CD8-positive, alpha-beta memory T cell (primary cell): Measurements from ENCODE around the gene AMH. TPM values are rescaled to one million over a fixed set of nuclear protein-coding genes. Genes with fewer than 3 reads are reported as not detected.

Experiments
- CTCF ChIA-PET: fragments of 350-600 bp; sonication (Branson Sonifier 250); formaldehyde crosslinking; loops from one replicate; lab custom pipeline; 2021; ENCODE audit warnings: antibody characterized with exemption; lab: Charles Lee
- POLR2A ChIA-PET: fragments of 350-600 bp; sonication (Branson Sonifier 250); formaldehyde crosslinking; loops from one replicate; lab custom pipeline; 2021; ENCODE audit warnings: antibody characterized with exemption; lab: Charles Lee
- DNase-seq, 5 donors: peaks; one replicate each; pipeline versions ENCODE4 v3.0.0 to v3.0.0-alpha.2; 2020 to 2022; ENCODE audit warnings: mixed read lengths in 1 of 5
- H3K27ac ChIP-seq: one replicate; pipeline ENCODE4 v1.7.0; 2013; ENCODE audit warnings: low read depth, mild to moderate bottlenecking, low read length, moderate library complexity
- H3K27me3 ChIP-seq: 2 replicates; pipeline ENCODE4 v1.7.0; 2013; ENCODE audit warnings: low read length, mild to moderate bottlenecking; ENCODE audit not compliant: insufficient read depth, poor library complexity, severe bottlenecking
- H3K36me3 ChIP-seq: 2 replicates; pipeline ENCODE4 v1.7.0; 2013; ENCODE audit warnings: mild to moderate bottlenecking, low read length, moderate library complexity; ENCODE audit not compliant: insufficient read depth
- H3K4me1 ChIP-seq: 2 replicates; pipeline ENCODE4 v1.7.0; 2013; ENCODE audit warnings: mild to moderate bottlenecking, low read length, moderate library complexity; ENCODE audit not compliant: insufficient read depth
- H3K4me3 ChIP-seq: 2 replicates; pipeline ENCODE4 v1.7.0; 2013; ENCODE audit warnings: mild to moderate bottlenecking, low read length
- H3K9me3 ChIP-seq: 2 replicates; pipeline ENCODE4 v1.7.0; 2013; ENCODE audit warnings: mild to moderate bottlenecking, low read length
- H3K27ac Mint-ChIP-seq, 8 donors: one replicate each; pipeline ENCODE4 v1.8.0; 2020 to 2021; ENCODE audit warnings: mixed read lengths in 8 of 8, mild to moderate bottlenecking in 6 of 8, inconsistent platforms in 3 of 8, moderate library complexity in 3 of 8
- H3K27me3 Mint-ChIP-seq, 2 donors: one replicate each; pipeline ENCODE4 v1.8.0; 2020 to 2021; ENCODE audit warnings: mixed read lengths in 2 of 2, mild to moderate bottlenecking in 1 of 2, moderate library complexity in 1 of 2
- H3K36me3 Mint-ChIP-seq, 3 donors: one replicate each; pipeline ENCODE4 v1.8.0; 2020 to 2021; ENCODE audit warnings: mixed read lengths in 3 of 3, inconsistent platforms in 1 of 3, mild to moderate bottlenecking in 1 of 3
- H3K4me1 Mint-ChIP-seq, 3 donors: one replicate each; pipeline ENCODE4 v1.8.0; 2020 to 2021; ENCODE audit warnings: mixed read lengths in 3 of 3, inconsistent platforms in 1 of 3, mild to moderate bottlenecking in 1 of 3
- H3K4me3 Mint-ChIP-seq, 7 donors: one replicate each; pipeline ENCODE4 v1.8.0; 2020 to 2021; ENCODE audit warnings: mixed read lengths in 7 of 7, mild to moderate bottlenecking in 6 of 7, moderate library complexity in 4 of 7, inconsistent platforms in 2 of 7
- H3K9me3 Mint-ChIP-seq, 5 donors: one replicate each; pipeline ENCODE4 v1.8.0; 2020 to 2022; ENCODE audit warnings: mixed read lengths in 5 of 5, mild to moderate bottlenecking in 3 of 5, moderate library complexity in 2 of 5, inconsistent platforms in 1 of 5
- polyA plus RNA-seq: library from polyadenylated mRNA; unstranded; fragments of 300-500 nt; fragmentation: Illumina TruSeq; gene quantifications from one replicate; pipeline ENCODE4 v1.2.3, GENCODE V29; 2021
- total RNA-seq, 2 experiments: library from RNA; stranded (reverse); gene quantifications; one replicate each; pipeline ENCODE4 v1.2.3, GENCODE V29; 2021

The AMH gene
- total and polyA plus RNA-seq, 3 experiments from 2014 or later, result 5.9 to 7.4 TPM; not detected in 1

DNA sequence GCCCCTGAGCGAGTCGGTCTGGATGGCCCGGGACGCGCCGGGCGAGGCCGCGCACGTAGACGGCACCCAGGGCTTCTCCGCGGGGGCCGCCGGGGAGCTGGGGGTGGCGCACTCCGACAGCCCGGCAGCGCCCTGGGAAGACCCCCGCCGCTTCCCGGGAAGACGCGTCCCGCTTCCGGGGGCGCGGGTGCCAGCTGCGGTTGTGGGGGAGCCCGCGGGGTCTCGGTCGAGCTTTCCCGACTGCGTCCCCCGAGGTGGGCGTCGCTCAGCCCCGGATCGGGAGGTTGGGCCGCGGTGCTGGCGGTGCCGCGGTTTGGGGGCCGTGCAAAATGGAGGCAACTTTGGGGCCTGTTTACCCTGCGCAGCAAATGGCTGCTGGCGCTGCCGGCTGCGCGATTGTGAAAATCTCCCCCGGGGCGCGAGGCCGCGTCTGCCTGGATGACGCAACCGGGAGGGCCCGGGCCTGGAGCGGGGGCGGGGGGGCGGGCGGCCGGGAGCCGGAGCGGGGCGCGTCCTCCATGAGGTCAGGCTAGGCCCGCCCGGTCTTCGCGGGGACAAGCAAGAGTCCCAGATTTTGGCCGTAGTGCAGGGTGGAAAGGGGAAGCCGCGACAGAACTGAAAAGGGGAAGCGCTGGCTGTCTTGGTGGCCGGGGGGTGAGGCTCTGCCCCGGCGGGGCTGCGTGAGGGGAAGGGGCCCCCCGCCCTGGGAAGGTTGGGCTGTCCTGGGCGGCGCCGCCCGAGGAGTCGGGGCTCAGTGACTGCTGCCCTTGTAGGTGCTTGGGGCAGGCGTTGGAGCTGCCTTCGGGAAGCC, 21.5 kb downstream of the AMH start:
- ChIA-PET CTCF (interaction anchor here (0.7 to 6.8 kb wide), 9 partner anchors 10 to 1027 kb away, joined by 3 to 70 read pairs (median 5); partner anchors contain the start of genes PLEKHJ1 and SF3A2), POLR2A (interaction anchor here (0.9 to 7.8 kb wide), 12 partner anchors 11 to 388 kb away, joined by 3 to 73 read pairs (median 6); partner anchors contain the start of genes AP3D1, GADD45B, JSRP1 and LSM7)
- H3K27ac Mint-ChIP-seq, result peak overlapping the region; percentile 77 to 98 (median 88)

DNA sequence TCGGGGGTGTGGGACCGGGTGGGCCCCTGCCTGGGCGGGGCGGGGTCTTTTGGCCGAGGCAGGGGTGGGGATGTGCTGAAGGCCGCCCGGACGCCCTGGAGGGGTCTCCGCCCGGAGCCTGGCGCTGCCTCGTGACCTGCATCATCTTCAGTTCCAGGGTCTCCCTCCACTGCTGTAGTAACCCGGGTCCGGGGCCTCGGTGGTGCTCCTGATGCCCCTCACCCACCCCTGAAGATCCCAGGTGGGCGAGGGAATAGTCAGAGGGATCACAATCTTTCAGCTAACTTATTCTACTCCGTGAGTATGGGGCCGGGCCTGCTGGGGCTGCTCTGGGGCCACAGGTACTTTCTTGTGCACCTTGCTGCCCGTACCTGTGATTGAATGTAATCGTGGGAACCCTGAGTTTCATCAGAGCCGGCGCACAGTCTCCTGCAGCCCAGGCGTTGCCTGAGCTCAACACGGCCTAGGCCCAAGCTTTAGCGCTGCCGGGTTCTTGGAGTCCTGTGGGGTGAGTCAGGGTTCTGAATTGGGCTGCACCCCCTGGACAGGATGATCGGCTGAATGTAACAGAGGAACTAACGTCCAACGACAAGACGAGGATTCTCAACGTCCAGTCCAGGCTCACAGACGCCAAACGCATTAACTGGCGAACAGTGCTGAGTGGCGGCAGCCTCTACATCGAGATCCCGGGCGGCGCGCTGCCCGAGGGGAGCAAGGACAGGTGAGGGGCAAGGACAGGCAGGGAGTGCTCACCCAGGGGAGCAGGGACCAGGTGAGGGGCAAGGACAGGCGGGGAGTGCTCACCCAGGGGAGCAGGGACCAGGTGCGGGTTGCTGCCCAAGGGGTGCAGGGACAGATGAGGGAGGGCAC, 22.3 kb downstream of the AMH start:
- H3K9me3 Mint-ChIP-seq, result peaks cover 0 to 3% (median 0%) of the 10 kb centered on the region in 5 donors
- POLR2A ChIA-PET, result interaction anchor here (1.2 to 7.8 kb wide), 7 partner anchors 11 to 47 kb away, joined by 3 to 73 read pairs (median 12); partner anchors contain the start of genes PEAK3, PLEKHJ1 and SF3A2
- no peaks in the 10 kb centered on the region for H3K27me3 ChIP-seq
- CTCF ChIA-PET, result interaction anchor here (0.7 to 6.8 kb wide), 13 partner anchors 11 to 1028 kb away, joined by 3 to 70 read pairs (median 5); partner anchors contain the start of genes PEAK3, PLEKHJ1, SF3A2 and TIMM13
- peaks cover 30 to 45% (median 32%) of the 10 kb centered on the region in 3 donors for H3K4me1 Mint-ChIP-seq
- DNase-seq, result peak in 1 of 5 donors; percentile 38
- H3K9me3 ChIP-seq, result no peaks in the 10 kb centered on the region
- peaks cover 13% of the 10 kb centered on the region for H3K36me3 ChIP-seq
- H3K4me1 ChIP-seq, result peaks cover 46% of the 10 kb centered on the region
- H3K4me3 Mint-ChIP-seq, result peak overlapping the region; percentile 84 to 99 (median 89)
- peaks cover 0 to 46% (median 8%) of the 10 kb centered on the region in 3 donors for H3K36me3 Mint-ChIP-seq
- peak overlapping the region; percentile 85 to 96 (median 94) for H3K27ac Mint-ChIP-seq
- peak overlapping the region; percentile 60 for H3K4me3 ChIP-seq
- peaks cover 0 to 7% of the 10 kb centered on the region in 2 donors for H3K27me3 Mint-ChIP-seq
- H3K27ac ChIP-seq, result peak overlapping the region; percentile 89

More for the DNA sequence above, 21.5 kb downstream of the AMH start:
- peak overlapping the region; percentile 84 to 99 (median 92) for H3K4me3 Mint-ChIP-seq
- H3K4me1 Mint-ChIP-seq, result peaks cover 32 to 49% (median 32%) of the 10 kb centered on the region in 3 donors
- H3K36me3 Mint-ChIP-seq, result peaks cover 0 to 45% (median 8%) of the 10 kb centered on the region in 3 donors
- Histone ChIP-seq H3K27me3 (no peaks in the 10 kb centered on the region), H3K27ac (peak overlapping the region; percentile 89), H3K9me3 (no peaks in the 10 kb centered on the region), H3K4me1 (peaks cover 46% of the 10 kb centered on the region), H3K36me3 (peaks cover 13% of the 10 kb centered on the region), H3K4me3 (peak overlapping the region; percentile 86)
- H3K27me3 Mint-ChIP-seq, result peaks cover 0 to 7% of the 10 kb centered on the region in 2 donors
- peak; percentile 59 to 84 (median 74) for DNase-seq
- peaks cover 0 to 3% (median 0%) of the 10 kb centered on the region in 5 donors for H3K9me3 Mint-ChIP-seq

- peak overlapping the region; percentile 70 for H3K27ac ChIP-seq
- Mint-ChIP-seq H3K36me3 (peaks cover 0 to 52% (median 9%) of the 10 kb centered on the region in 3 donors), H3K4me3 (peak overlapping the region; percentile 61 to 99 (median 77)), H3K27me3 (peaks cover 0 to 7% of the 10 kb centered on the region in 2 donors), H3K27ac (peak overlapping the region; percentile 70 to 96 (median 86)), H3K9me3 (peaks cover 0 to 3% (median 0%) of the 10 kb centered on the region in 5 donors), H3K4me1 (peaks cover 29 to 43% (median 32%) of the 10 kb centered on the region in 3 donors)
- H3K36me3 ChIP-seq, result peaks cover 13% of the 10 kb centered on the region
- H3K27me3 ChIP-seq, result no peaks in the 10 kb centered on the region
- CTCF ChIA-PET, result interaction anchor here (0.8 to 6.8 kb wide), 16 partner anchors 11 to 136 kb away, joined by 3 to 70 read pairs (median 12); partner anchors contain the start of genes PEAK3, PLEKHJ1 and SF3A2
- POLR2A ChIA-PET, result interaction anchor here (0.5 to 7.8 kb wide), 9 partner anchors 9 to 204 kb away, joined by 3 to 73 read pairs (median 4); partner anchors contain the start of genes PEAK3 and SF3A2
- H3K9me3 ChIP-seq, result no peaks in the 10 kb centered on the region
- peaks cover 39% of the 10 kb centered on the region for H3K4me1 ChIP-seq
- peak overlapping the region; percentile 51 for H3K4me3 ChIP-seq
- DNase-seq, result peak; percentile 75 to 88 (median 79)
Measured at GRCh38 chr19:2273356-2274184, 24.4 kb downstream of the AMH start.

DNA sequence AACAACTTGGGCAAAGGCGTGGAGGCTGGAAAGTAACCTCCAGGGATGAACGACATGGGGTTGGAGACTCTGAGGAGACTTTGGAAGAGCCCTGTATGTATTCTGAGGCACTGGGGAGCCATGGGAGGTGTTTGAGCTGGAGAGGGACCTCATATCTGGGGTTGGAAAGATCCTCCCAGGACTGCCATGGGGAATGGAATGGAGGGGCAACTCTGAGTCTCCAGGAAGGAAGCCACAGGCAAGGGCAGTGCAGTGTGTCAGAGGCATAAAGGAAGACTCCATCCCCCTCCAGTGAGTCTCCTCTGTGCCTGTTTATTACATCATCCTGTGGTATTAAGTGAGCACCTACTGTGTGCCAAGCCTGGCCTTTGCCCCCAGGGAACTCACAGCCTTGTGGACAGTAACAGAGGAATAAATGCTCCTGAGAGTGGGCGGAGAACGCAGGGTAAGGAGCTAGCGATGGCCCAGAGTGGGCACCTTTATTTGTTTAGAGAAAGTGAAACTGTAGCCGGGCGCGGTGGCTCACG, 25.1 kb downstream of the AMH start:
- peak overlapping the region; percentile 11 to 99 (median 63) for H3K4me3 Mint-ChIP-seq
- peaks cover 27 to 41% (median 31%) of the 10 kb centered on the region in 3 donors for H3K4me1 Mint-ChIP-seq
- Histone ChIP-seq H3K27ac (no peak overlapping the region), H3K4me3 (no peak overlapping the region), H3K9me3 (no peaks in the 10 kb centered on the region), H3K36me3 (peaks cover 13% of the 10 kb centered on the region), H3K27me3 (no peaks in the 10 kb centered on the region), H3K4me1 (peaks cover 36% of the 10 kb centered on the region)
- H3K27me3 Mint-ChIP-seq, result peaks cover 0 to 6% of the 10 kb centered on the region in 2 donors
- POLR2A ChIA-PET, result interaction anchor here (0.6 to 7.8 kb wide), 9 partner anchors 9 to 203 kb away, joined by 3 to 67 read pairs (median 3); partner anchors contain the start of genes LSM7, PEAK3, SF3A2 and SPPL2B
- H3K36me3 Mint-ChIP-seq, result peaks cover 0 to 52% (median 9%) of the 10 kb centered on the region in 3 donors
- CTCF ChIA-PET, result interaction anchor here (0.8 to 6.8 kb wide), 18 partner anchors 10 to 135 kb away, joined by 3 to 70 read pairs (median 5); partner anchors contain the start of genes PEAK3, PLEKHJ1 and SF3A2
- H3K9me3 Mint-ChIP-seq, result peaks cover 0 to 3% (median 0%) of the 10 kb centered on the region in 5 donors
- no peak for DNase-seq
- H3K27ac Mint-ChIP-seq, result peak overlapping the region; percentile 70 to 96 (median 84)

- peaks cover 0 to 4% of the 10 kb centered on the region in 2 donors for H3K27me3 Mint-ChIP-seq
- peaks cover 0 to 46% (median 9%) of the 10 kb centered on the region in 3 donors for H3K36me3 Mint-ChIP-seq
- POLR2A ChIA-PET, result interaction anchor here (0.6 to 7.8 kb wide), 10 partner anchors 8 to 203 kb away, joined by 3 to 67 read pairs (median 4); partner anchors contain the start of genes LSM7, PEAK3, SF3A2 and SPPL2B
- H3K4me1 Mint-ChIP-seq, result peaks cover 27 to 41% (median 31%) of the 10 kb centered on the region in 3 donors
- Histone ChIP-seq H3K36me3 (peaks cover 13% of the 10 kb centered on the region), H3K27me3 (no peaks in the 10 kb centered on the region), H3K4me1 (peaks cover 36% of the 10 kb centered on the region), H3K27ac (no peak overlapping the region), H3K4me3 (no peak overlapping the region), H3K9me3 (no peaks in the 10 kb centered on the region)
- H3K27ac Mint-ChIP-seq, result peak overlapping the region in 7 of 8 donors; percentile 35 to 96 (median 76)
- H3K4me3 Mint-ChIP-seq, result peak overlapping the region in 4 of 7 donors; percentile 31 to 64 (median 38)
- H3K9me3 Mint-ChIP-seq, result no peaks in the 10 kb centered on the region
- CTCF ChIA-PET, result interaction anchor here (1.1 to 6.8 kb wide), 16 partner anchors 9 to 134 kb away, joined by 3 to 70 read pairs (median 8); partner anchors contain the start of genes PEAK3, PLEKHJ1 and SF3A2
- DNase-seq, result peak in 3 of 5 donors; percentile 51 to 74 (median 53)
Measured at GRCh38 chr19:2274931-2275535, 25.9 kb downstream of the AMH start.
